Activated naive CD4-positive, alpha-beta T cell treated with anti-CD3 and anti-CD28 coated beads for 36 hours (primary cell): ENCODE data around the gene MTA3. TPM values are rescaled to one million over a fixed set of nuclear protein-coding genes. Genes with fewer than 3 reads are reported as not detected.

Experiments used
- CTCF ChIA-PET: fragments of 350-600 bp; sonication (Branson Sonifier 250); formaldehyde crosslinking; loops from one replicate; lab custom pipeline; 2021; ENCODE audit warnings: antibody characterized with exemption; lab: Charles Lee
- DNase-seq: peaks from one replicate; pipeline ENCODE4 v3.0.0-alpha.2; 2020
- H3K27ac Mint-ChIP-seq: one replicate; pipeline ENCODE4 v1.8.0; 2021; ENCODE audit warnings: mild to moderate bottlenecking, mixed read lengths
- H3K27me3 Mint-ChIP-seq: one replicate; pipeline ENCODE4 v1.8.0; 2021; ENCODE audit warnings: low read depth, mixed read lengths
- H3K36me3 Mint-ChIP-seq: one replicate; pipeline ENCODE4 v1.8.0; 2021; ENCODE audit warnings: low read depth, mixed read lengths
- H3K4me1 Mint-ChIP-seq: one replicate; pipeline ENCODE4 v1.8.0; 2021; ENCODE audit warnings: low read depth, mixed read lengths
- H3K4me3 Mint-ChIP-seq: one replicate; pipeline ENCODE4 v1.8.0; 2021; ENCODE audit warnings: mild to moderate bottlenecking, moderate library complexity, mixed read lengths
- H3K9me3 Mint-ChIP-seq: one replicate; pipeline ENCODE4 v1.8.0; 2021; ENCODE audit warnings: mixed read lengths
- intact Hi-C: fragments of 100-400 bp; cut with micrococcal nuclease; formaldehyde crosslinking; loops from one replicate; pipeline ENCODE4 v1.15.1; 2023
- total RNA-seq, 2 experiments: library from RNA; stranded (reverse); gene quantifications; one replicate each; pipeline ENCODE4 v1.2.3, GENCODE V29; 2021

The MTA3 gene
- total RNA-seq, 2 experiments from 2014 or later: 31.9 to 38.0 TPM

DNA sequence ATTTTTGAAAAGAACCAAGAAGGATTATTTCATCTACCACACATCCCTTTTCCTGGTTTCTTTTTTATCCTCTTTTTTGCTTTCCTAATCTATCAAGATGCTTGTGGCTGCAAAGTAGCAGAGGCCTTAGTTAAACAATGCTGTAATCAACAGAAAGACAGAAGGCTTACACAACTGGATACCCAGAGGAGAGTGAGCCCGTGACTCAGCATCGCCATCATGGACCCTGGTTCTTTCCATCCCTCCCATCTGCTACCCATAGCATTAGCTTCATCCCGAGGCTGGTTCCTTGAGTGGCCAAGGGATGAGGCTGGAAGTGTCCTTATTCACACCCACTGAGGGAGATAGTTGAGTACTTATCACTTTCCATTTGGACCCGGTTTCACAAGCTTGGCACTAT lies 231.4 kb downstream of the MTA3 start:
- H3K4me1 Mint-ChIP-seq: peaks cover 9% of the 10 kb centered on the region
- no peak for DNase-seq
- H3K27me3 Mint-ChIP-seq: no peaks in the 10 kb centered on the region
- CTCF ChIA-PET: no interaction called here
- no peak overlapping the region for H3K4me3 Mint-ChIP-seq
- no peaks in the 10 kb centered on the region for H3K36me3 Mint-ChIP-seq
- no peak overlapping the region for H3K27ac Mint-ChIP-seq
- intact Hi-C loops: no loop called here
- H3K9me3 Mint-ChIP-seq: no peaks in the 10 kb centered on the region

DNA sequence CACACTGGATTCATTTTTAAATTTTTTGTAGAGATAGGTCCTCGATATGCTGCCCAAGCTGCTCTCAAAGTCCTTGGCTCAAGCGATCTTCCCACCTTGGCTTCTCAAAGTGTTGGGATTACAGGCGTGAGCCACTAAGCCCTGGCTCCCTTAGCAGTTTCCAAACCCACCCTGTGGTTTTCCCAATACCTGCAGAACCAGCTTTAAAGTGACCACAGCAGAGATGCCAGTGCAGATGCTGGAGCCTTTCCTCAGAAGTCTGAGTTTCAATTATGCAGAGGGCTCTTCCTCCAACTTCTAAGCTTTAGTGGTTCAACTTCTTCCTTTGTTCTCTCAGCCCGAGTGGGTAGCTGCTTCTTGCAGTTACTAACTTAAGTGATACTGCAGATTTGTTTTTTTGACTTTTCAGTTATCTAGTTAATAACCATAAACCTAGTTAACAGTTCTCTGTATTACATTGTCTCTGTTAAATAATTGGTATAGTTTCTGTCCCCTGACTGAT lies 232.1 kb downstream of the MTA3 start:
- Mint-ChIP-seq H3K9me3 (no peaks in the 10 kb centered on the region), H3K27me3 (no peaks in the 10 kb centered on the region), H3K4me3 (no peak overlapping the region), H3K36me3 (no peaks in the 10 kb centered on the region), H3K27ac (no peak overlapping the region), H3K4me1 (peaks cover 8% of the 10 kb centered on the region)
- no peak for DNase-seq
- CTCF ChIA-PET: interaction anchor here (0.7 to 1.2 kb wide), 3 partner anchors 9 to 323 kb away, joined by 3 to 6 read pairs (median 5); no protein-coding TSS in a partner anchor
- intact Hi-C loops: no loop called here

DNA sequence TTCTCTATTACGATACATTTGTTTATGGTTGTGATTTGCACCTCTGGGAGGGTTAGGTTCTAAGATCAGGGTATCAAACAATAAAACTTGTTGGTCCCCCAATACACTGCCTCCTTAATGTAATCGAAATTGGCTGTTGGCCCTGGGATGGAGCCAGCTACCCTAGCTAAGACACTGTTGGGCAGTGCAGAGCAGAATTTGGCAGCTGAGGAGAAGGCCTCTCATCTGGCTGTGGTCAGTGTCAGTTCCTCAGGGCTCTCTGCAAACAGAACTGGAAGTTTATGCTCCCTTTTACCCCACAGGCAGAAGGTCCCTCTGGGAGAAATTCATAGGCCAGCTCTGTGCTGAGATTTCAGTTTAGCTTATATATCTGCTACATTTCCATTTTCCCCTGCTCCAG lies 232.5 kb downstream of the MTA3 start:
- no peaks in the 10 kb centered on the region for H3K27me3 Mint-ChIP-seq
- H3K27ac Mint-ChIP-seq: no peak overlapping the region
- peaks cover 8% of the 10 kb centered on the region for H3K4me1 Mint-ChIP-seq
- H3K4me3 Mint-ChIP-seq: no peak overlapping the region
- H3K9me3 Mint-ChIP-seq: no peaks in the 10 kb centered on the region
- DNase-seq: no peak
- H3K36me3 Mint-ChIP-seq: no peaks in the 10 kb centered on the region
- intact Hi-C loops: no loop called here
- CTCF ChIA-PET: interaction anchor here (0.7 to 1.2 kb wide), 3 partner anchors 9 to 323 kb away, joined by 3 to 6 read pairs (median 5); no protein-coding TSS in a partner anchor

DNA sequence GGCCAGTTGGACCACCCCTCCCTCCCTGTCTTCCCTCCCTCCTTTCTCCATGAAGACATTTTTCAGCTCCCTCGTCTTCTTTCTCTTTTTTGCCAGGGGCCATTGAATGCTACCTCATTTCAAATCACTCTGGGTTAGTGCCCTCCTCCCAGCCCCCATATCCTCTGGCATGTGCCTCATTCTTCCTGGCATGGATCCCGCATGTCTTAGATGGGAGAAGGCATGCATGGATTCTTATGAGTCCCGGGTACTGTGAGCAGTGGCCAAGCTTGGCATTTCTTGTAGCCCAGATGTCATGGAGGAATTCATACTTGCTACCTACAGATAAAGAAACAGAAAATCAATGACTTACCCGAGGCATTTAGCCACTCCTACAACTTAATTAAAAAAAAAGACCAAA lies 232.9 kb downstream of the MTA3 start:
- Mint-ChIP-seq H3K9me3 (no peaks in the 10 kb centered on the region), H3K27me3 (no peaks in the 10 kb centered on the region), H3K4me3 (no peak overlapping the region), H3K36me3 (no peaks in the 10 kb centered on the region), H3K27ac (no peak overlapping the region), H3K4me1 (peaks cover 5% of the 10 kb centered on the region)
- CTCF ChIA-PET: interaction anchor here (1.2 kb wide), 1 partner anchor 27 kb away, joined by 6 read pairs; no protein-coding TSS in a partner anchor
- DNase-seq: no peak
- intact Hi-C loops: no loop called here

DNA sequence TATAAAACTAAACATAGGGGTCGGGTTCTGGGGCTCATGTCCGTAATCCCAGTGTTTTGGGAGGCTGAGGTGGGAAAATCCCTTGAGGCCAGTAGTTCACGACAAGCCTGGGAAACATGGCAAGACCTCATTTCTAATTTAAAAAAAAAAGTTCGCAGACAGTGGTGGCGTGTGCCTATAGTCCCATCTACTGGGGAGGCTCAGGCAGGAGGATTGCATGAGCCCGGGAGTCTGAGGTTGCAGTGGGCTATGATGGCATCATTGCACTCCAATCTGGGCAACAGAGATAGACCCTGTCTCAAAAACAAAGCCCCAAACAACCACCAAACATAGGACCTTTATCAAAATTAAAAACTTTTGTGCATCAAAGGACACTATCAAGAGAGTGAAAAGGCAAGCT lies 233.7 kb downstream of the MTA3 start:
- no peaks in the 10 kb centered on the region for H3K27me3 Mint-ChIP-seq
- no peak overlapping the region for H3K4me3 Mint-ChIP-seq
- CTCF ChIA-PET: no interaction called here
- H3K9me3 Mint-ChIP-seq: no peaks in the 10 kb centered on the region
- no peak overlapping the region for H3K27ac Mint-ChIP-seq
- no peaks in the 10 kb centered on the region for H3K36me3 Mint-ChIP-seq
- no peak for DNase-seq
- intact Hi-C loops: loop anchor here (2.0 kb wide), 1 partner anchor 307 kb away; no protein-coding TSS in a partner anchor
- peaks cover 2% of the 10 kb centered on the region for H3K4me1 Mint-ChIP-seq

DNA sequence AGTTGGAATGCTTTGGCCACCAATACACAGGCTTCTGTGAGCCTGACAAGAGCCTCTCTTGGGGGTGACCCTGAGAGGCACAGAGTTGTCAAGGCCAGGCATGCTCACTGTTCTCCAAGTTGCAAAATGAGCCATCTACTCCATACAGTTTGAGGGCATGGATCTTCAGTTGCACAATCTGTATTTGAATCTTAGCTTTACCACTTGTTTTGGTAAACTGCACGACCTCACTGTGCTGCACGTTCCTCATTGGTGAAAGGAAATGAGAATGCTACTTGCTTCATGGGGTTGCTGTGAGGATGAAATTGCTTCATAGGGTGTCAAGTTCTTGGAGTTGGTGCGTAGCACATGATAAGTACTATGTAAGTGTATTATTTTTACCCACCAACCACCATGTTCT lies 235.9 kb downstream of the MTA3 start:
- Mint-ChIP-seq H3K36me3 (no peaks in the 10 kb centered on the region), H3K4me3 (no peak overlapping the region), H3K9me3 (no peaks in the 10 kb centered on the region), H3K27me3 (no peaks in the 10 kb centered on the region), H3K27ac (no peak overlapping the region), H3K4me1 (peaks cover 6% of the 10 kb centered on the region)
- CTCF ChIA-PET: no interaction called here
- intact Hi-C loops: no loop called here
- no peak for DNase-seq

DNA sequence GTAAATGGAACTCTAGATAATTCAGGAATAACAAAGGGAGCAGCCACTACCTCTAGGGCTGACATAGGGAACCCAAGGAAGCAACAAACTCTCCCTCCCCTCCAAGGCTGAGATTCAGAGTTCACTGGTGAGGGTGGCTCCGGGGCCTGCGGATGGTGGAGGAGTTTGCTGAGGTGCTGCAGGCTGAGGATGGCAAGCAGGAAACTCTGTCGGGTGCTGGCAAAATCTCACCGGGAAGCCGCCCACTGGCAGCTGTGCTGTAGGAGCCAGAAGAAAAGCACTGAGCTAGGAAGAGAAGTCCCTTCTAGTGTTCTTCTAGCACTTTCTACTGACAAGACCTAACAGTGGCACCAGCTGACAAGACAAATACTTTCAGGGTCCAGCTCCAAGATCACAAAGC lies 236.5 kb downstream of the MTA3 start:
- Mint-ChIP-seq H3K4me1 (peaks cover 8% of the 10 kb centered on the region), H3K9me3 (no peaks in the 10 kb centered on the region), H3K27me3 (no peaks in the 10 kb centered on the region), H3K27ac (no peak overlapping the region), H3K36me3 (no peaks in the 10 kb centered on the region), H3K4me3 (no peak overlapping the region)
- CTCF ChIA-PET: no interaction called here
- intact Hi-C loops: no loop called here
- no peak for DNase-seq

Other genes starting within 250 kb of the MTA3 start
- gene COX7A2L, start 207.4 kb upstream of the MTA3 start, total RNA-seq: 100 to 1,000 TPM; 150 to 152 TPM
- gene KCNG3, start 74.7 kb upstream of the MTA3 start, total RNA-seq: under 1 TPM; 0.19 to 0.30 TPM
- gene OXER1, start 195.5 kb downstream of the MTA3 start, total RNA-seq: under 1 TPM in 1 of 2 experiments, not detected in 1; 0.14 TPM
- under 1 TPM; 0.41 to 0.52 TPM for gene HAAO, start 224.0 kb downstream of the MTA3 start, total RNA-seq